WTC11 (cell line): ENCODE results near the gene B3GALT4. TPM values are rescaled to one million over a fixed set of nuclear protein-coding genes. Genes with fewer than 3 reads are reported as not detected.

Experiments used
- GTF2I ChIP-seq: fragments of 250-450 bp; sonication (Bioruptor Pico); conservative IDR thresholded peaks from 2 replicates; pipeline ENCODE4 v1.4.0; 2021; ENCODE audit warnings: mild to moderate bottlenecking
- IRF1 ChIP-seq: sonication (generic); formaldehyde crosslinking; IDR thresholded peaks from 2 replicates; pipeline ENCODE4 v1.8.0; 2023; ENCODE audit warnings: missing genetic modification reagents
- NR1H2 ChIP-seq: sonication (generic); formaldehyde crosslinking; IDR thresholded peaks from 2 replicates; pipeline ENCODE4 v1.9.0; 2021; ENCODE audit warnings: mild to moderate bottlenecking, moderate library complexity, missing genetic modification reagents
- RELA ChIP-seq: sonication (generic); formaldehyde crosslinking; IDR thresholded peaks from 2 replicates; pipeline ENCODE4 v1.8.1; 2022; ENCODE audit warnings: missing genetic modification reagents, mild to moderate bottlenecking, borderline replicate concordance
- TCF7 ChIP-seq: sonication (generic); formaldehyde crosslinking; IDR thresholded peaks from 2 replicates; pipeline ENCODE4 v1.8.0; 2022; ENCODE audit warnings: mild to moderate bottlenecking, low read depth, missing genetic modification reagents, moderate library complexity
- TEAD1 ChIP-seq: sonication (generic); formaldehyde crosslinking; IDR thresholded peaks from 2 replicates; pipeline ENCODE4 v1.8.0; 2022; ENCODE audit warnings: mild to moderate bottlenecking, missing genetic modification reagents
- ZBTB21 ChIP-seq: sonication (generic); formaldehyde crosslinking; IDR thresholded peaks from 2 replicates; pipeline ENCODE4 v1.8.1; 2023; ENCODE audit warnings: mild to moderate bottlenecking, missing genetic modification reagents, borderline replicate concordance
- ZNF138 ChIP-seq: sonication (generic); formaldehyde crosslinking; conservative IDR thresholded peaks from 2 replicates; pipeline ENCODE4 v1.8.1; 2022; ENCODE audit warnings: mild to moderate bottlenecking, moderate library complexity, missing genetic modification reagents
- ZNF219 ChIP-seq: sonication (generic); formaldehyde crosslinking; IDR thresholded peaks from 2 replicates; pipeline ENCODE4 v1.8.0; 2023; ENCODE audit warnings: missing genetic modification reagents, mild to moderate bottlenecking, borderline replicate concordance
- ZNF423 ChIP-seq: fragments of 250-450 bp; sonication (Bioruptor Pico); IDR thresholded peaks from 2 replicates; pipeline ENCODE4 v2.1.2; 2022; ENCODE audit warnings: mild to moderate bottlenecking, moderate library complexity
- ZNF512 ChIP-seq: sonication (generic); formaldehyde crosslinking; IDR thresholded peaks from 2 replicates; pipeline ENCODE4 v1.8.1; 2022; ENCODE audit warnings: missing genetic modification reagents, borderline replicate concordance
- ZNF671 ChIP-seq: fragments of 250-450 bp; sonication (Bioruptor Pico); IDR thresholded peaks from 2 replicates; pipeline ENCODE4 v1.8.0; 2021; ENCODE audit warnings: mild to moderate bottlenecking
- total RNA-seq: library from RNA; stranded (reverse); gene quantifications from 3 replicates; pipeline ENCODE4 v1.2.3, GENCODE V29; 2021
- TF ChIP-seq, protein P1 (sequence below): sonication (generic); formaldehyde crosslinking; IDR thresholded peaks from 2 replicates; pipeline ENCODE4 v1.8.0; 2022; ENCODE audit warnings: missing genetic modification reagents
- TF ChIP-seq, protein P2 (sequence below): fragments of 200-600 bp; IDR thresholded peaks from 2 replicates; pipeline ENCODE4 v1.8.0; 2022; ENCODE audit warnings: antibody characterized with exemption
- TF ChIP-seq, protein P3 (sequence below): sonication (generic); formaldehyde crosslinking; IDR thresholded peaks from 2 replicates; pipeline ENCODE4 v1.8.1; 2022; ENCODE audit warnings: mild to moderate bottlenecking, moderate library complexity, missing genetic modification reagents
- TF ChIP-seq, protein P4 (sequence below): fragments of 250-450 bp; sonication (Bioruptor Pico); conservative IDR thresholded peaks from 2 replicates; pipeline ENCODE4 v1.9.0; 2021; ENCODE audit warnings: mild to moderate bottlenecking
- TF ChIP-seq, protein P5 (sequence below): sonication (generic); formaldehyde crosslinking; IDR thresholded peaks from 2 replicates; pipeline ENCODE4 v1.8.1; 2023; ENCODE audit warnings: mild to moderate bottlenecking, missing genetic modification reagents
- TF ChIP-seq, protein P6 (sequence below): sonication (generic); formaldehyde crosslinking; IDR thresholded peaks from 2 replicates; pipeline ENCODE4 v1.8.0; 2023; ENCODE audit warnings: mild to moderate bottlenecking, missing genetic modification reagents

B3GALT4 gene
- total RNA-seq, 1 experiment from 2014 or later: 4.1 TPM

DNA sequence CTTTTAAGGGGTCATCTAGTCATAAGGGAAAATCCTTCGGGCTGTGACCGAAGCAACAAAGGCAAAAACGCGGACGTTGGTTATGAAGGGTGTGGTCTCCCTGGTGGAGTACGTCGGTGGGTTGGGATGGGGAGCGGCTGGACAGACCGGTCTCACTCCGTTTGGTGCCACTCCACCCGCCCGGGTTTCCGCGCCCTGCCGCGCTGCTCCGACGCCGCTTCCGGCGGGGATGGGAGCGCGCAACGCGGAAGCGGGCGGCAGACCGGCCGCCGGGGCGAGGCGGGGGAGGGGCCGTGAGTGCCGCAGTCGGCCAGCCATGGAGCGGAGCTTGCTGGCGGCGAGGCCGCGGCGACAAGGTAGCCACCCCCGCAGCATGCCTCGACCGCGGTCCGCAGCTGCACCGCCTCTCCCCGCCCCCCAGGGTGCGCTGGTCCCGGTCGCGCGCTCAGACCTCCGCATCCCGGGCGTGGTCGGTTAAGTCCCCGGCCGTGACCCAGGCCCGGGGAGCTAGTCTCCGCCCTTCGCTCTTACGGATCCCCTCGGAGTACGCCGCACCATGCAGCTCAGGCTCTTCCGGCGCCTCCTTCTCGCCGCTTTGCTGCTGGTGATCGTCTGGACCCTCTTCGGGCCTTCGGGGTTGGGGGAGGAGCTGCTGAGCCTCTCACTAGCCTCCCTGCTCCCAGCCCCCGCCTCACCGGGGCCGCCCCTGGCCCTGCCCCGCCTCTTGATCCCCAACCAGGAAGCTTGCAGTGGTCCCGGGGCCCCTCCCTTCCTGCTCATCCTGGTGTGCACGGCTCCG, at the start of gene B3GALT4 (continued):
- TF ChIP-seq, protein P1, sequence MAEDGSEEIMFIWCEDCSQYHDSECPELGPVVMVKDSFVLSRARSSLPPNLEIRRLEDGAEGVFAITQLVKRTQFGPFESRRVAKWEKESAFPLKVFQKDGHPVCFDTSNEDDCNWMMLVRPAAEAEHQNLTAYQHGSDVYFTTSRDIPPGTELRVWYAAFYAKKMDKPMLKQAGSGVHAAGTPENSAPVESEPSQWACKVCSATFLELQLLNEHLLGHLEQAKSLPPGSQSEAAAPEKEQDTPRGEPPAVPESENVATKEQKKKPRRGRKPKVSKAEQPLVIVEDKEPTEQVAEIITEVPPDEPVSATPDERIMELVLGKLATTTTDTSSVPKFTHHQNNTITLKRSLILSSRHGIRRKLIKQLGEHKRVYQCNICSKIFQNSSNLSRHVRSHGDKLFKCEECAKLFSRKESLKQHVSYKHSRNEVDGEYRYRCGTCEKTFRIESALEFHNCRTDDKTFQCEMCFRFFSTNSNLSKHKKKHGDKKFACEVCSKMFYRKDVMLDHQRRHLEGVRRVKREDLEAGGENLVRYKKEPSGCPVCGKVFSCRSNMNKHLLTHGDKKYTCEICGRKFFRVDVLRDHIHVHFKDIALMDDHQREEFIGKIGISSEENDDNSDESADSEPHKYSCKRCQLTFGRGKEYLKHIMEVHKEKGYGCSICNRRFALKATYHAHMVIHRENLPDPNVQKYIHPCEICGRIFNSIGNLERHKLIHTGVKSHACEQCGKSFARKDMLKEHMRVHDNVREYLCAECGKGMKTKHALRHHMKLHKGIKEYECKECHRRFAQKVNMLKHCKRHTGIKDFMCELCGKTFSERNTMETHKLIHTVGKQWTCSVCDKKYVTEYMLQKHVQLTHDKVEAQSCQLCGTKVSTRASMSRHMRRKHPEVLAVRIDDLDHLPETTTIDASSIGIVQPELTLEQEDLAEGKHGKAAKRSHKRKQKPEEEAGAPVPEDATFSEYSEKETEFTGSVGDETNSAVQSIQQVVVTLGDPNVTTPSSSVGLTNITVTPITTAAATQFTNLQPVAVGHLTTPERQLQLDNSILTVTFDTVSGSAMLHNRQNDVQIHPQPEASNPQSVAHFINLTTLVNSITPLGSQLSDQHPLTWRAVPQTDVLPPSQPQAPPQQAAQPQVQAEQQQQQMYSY (CRISPR knock-in tag): peak; percentile 69
- TF ChIP-seq GTF2I (CRISPR knock-in tag) (no peak), ZNF423 (CRISPR knock-in tag) (no peak), IRF1 (CRISPR knock-in tag) (peak; percentile 60; the same call in 1 of the 2 replicates), ZNF138 (CRISPR knock-in tag) (no peak), TCF7 (CRISPR knock-in tag) (peak; percentile 28; the same call in 1 of the 2 replicates), ZNF671 (CRISPR knock-in tag) (peak; percentile 98), ZNF219 (CRISPR knock-in tag) (no peak), ZNF512 (CRISPR knock-in tag) (no peak), NR1H2 (CRISPR knock-in tag) (no peak), TEAD1 (CRISPR knock-in tag) (peak; percentile 72; the same call in 1 of the 2 replicates), RELA (peak; percentile 95), ZBTB21 (CRISPR knock-in tag) (peak; percentile 38; the same call in 1 of the 2 replicates)
- TF ChIP-seq, protein P2, sequence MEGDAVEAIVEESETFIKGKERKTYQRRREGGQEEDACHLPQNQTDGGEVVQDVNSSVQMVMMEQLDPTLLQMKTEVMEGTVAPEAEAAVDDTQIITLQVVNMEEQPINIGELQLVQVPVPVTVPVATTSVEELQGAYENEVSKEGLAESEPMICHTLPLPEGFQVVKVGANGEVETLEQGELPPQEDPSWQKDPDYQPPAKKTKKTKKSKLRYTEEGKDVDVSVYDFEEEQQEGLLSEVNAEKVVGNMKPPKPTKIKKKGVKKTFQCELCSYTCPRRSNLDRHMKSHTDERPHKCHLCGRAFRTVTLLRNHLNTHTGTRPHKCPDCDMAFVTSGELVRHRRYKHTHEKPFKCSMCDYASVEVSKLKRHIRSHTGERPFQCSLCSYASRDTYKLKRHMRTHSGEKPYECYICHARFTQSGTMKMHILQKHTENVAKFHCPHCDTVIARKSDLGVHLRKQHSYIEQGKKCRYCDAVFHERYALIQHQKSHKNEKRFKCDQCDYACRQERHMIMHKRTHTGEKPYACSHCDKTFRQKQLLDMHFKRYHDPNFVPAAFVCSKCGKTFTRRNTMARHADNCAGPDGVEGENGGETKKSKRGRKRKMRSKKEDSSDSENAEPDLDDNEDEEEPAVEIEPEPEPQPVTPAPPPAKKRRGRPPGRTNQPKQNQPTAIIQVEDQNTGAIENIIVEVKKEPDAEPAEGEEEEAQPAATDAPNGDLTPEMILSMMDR: peak; percentile 36
- TF ChIP-seq, protein P3, sequence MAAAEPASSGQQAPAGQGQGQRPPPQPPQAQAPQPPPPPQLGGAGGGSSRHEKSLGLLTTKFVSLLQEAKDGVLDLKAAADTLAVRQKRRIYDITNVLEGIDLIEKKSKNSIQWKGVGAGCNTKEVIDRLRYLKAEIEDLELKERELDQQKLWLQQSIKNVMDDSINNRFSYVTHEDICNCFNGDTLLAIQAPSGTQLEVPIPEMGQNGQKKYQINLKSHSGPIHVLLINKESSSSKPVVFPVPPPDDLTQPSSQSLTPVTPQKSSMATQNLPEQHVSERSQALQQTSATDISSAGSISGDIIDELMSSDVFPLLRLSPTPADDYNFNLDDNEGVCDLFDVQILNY: peak; percentile 79
- TF ChIP-seq, protein P4, sequence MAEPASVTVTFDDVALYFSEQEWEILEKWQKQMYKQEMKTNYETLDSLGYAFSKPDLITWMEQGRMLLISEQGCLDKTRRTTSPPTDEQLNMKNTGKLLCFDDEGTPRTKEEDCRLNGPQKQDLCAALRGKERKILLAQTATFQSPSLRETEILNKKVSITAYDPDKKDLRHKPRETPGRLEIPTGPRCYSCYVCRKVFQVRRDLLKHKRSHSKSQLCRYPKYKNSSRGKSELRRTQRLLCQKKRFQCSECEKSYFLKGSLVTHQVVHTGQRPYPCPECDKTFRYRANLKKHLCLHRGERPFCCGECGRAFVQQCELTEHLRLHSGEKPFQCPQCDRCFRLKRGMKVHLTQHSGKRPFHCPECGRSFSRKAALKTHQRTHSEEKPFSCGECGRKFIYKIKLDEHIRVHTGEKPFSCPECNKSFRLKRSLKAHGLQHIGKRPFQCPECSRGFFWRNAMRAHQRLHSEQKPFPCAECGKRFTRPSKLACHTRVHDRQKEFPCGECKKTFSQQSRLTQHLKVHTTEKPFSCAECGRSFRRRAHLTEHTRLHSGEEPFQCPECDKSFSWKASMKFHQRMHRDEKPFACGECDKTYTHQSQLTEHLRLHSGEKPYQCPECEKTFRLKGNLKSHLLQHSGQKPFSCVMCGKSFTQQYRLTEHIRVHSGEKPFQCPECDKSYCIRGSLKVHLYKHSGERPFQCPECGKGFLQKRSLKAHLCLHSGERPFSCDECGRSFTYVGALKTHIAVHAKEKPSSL: peak; percentile 97
- TF ChIP-seq, protein P5, sequence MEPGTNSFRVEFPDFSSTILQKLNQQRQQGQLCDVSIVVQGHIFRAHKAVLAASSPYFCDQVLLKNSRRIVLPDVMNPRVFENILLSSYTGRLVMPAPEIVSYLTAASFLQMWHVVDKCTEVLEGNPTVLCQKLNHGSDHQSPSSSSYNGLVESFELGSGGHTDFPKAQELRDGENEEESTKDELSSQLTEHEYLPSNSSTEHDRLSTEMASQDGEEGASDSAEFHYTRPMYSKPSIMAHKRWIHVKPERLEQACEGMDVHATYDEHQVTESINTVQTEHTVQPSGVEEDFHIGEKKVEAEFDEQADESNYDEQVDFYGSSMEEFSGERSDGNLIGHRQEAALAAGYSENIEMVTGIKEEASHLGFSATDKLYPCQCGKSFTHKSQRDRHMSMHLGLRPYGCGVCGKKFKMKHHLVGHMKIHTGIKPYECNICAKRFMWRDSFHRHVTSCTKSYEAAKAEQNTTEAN (CRISPR knock-in tag): peak; percentile 87
- TF ChIP-seq, protein P6, sequence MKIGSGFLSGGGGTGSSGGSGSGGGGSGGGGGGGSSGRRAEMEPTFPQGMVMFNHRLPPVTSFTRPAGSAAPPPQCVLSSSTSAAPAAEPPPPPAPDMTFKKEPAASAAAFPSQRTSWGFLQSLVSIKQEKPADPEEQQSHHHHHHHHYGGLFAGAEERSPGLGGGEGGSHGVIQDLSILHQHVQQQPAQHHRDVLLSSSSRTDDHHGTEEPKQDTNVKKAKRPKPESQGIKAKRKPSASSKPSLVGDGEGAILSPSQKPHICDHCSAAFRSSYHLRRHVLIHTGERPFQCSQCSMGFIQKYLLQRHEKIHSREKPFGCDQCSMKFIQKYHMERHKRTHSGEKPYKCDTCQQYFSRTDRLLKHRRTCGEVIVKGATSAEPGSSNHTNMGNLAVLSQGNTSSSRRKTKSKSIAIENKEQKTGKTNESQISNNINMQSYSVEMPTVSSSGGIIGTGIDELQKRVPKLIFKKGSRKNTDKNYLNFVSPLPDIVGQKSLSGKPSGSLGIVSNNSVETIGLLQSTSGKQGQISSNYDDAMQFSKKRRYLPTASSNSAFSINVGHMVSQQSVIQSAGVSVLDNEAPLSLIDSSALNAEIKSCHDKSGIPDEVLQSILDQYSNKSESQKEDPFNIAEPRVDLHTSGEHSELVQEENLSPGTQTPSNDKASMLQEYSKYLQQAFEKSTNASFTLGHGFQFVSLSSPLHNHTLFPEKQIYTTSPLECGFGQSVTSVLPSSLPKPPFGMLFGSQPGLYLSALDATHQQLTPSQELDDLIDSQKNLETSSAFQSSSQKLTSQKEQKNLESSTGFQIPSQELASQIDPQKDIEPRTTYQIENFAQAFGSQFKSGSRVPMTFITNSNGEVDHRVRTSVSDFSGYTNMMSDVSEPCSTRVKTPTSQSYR (CRISPR knock-in tag): peak; percentile 90
- TF ChIP-seq, all 79 proteins: peak for 48
